GM13977 (cell line): ENCODE measurements around the gene MGA.

Experiments
- DNase-seq: peaks from one replicate; pipeline ENCODE4 v3.0.0; 2012; ENCODE audit warnings: low spot score
- in situ Hi-C: fragments of 300-500 bp; cut with MboI; formaldehyde crosslinking; loops from one replicate; pipeline ENCODE4 v1.12.0; 2022; ENCODE audit warnings: low sequenced_read_pairs, low pct_unique_long_range_greater_than_20kb, mixed read lengths, inconsistent platforms; ENCODE audit not compliant: unreplicated experiment
- TF ChIP-seq, protein P1 (sequence below): IDR thresholded peaks from 2 replicates; pipeline ENCODE4 v1.5.1; 2012; ENCODE audit warnings: mild to moderate bottlenecking, control low read depth; ENCODE audit not compliant: insufficient read depth; ENCODE audit errors: extremely low read depth, missing control alignments

Gene MGA

DNA sequence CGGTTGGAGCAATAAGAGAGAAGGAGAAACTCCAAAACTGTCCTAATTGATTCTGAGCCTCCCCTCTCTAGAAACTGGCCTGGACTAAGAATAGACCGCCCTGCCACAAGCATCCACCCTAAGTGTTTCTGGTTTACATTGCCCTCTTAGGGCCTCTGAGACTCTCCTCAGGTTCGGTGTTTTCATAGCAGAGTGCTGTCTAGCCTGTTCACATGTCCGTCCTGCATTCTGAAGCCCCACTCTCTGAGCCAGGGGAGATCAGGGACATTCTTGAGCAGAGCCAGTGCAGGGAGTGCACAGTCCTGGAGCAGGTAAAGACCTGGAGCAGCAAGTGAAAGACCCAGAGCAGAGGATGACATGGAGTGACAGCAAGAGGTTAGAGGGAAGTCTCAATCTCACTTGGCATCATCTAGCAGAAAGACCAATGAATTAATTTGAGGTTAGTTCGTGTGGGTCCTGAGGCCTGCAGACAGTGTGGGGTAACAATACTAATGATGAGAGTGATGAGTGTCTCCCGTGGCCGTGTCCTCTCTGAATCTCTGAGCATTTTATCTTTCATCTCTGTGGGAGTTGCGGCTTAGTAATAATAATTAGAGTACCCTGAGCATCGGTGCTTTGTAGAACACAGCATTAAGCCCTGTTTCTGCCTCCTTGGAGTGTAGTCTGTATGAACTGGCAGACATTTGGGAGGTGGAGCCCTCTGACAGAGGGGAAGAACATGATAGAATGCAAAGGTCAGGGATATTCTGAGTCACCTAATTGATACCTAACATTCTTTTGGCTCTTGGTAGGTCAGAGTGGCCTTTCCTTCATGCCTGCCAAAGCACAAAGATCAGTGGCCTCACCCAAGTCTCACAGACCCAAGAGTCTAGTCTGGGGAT, 138.6 kb downstream of the MGA start:
- in situ Hi-C loops: no loop called here
- DNase-seq: peak; percentile 30
- TF ChIP-seq, protein P1, sequence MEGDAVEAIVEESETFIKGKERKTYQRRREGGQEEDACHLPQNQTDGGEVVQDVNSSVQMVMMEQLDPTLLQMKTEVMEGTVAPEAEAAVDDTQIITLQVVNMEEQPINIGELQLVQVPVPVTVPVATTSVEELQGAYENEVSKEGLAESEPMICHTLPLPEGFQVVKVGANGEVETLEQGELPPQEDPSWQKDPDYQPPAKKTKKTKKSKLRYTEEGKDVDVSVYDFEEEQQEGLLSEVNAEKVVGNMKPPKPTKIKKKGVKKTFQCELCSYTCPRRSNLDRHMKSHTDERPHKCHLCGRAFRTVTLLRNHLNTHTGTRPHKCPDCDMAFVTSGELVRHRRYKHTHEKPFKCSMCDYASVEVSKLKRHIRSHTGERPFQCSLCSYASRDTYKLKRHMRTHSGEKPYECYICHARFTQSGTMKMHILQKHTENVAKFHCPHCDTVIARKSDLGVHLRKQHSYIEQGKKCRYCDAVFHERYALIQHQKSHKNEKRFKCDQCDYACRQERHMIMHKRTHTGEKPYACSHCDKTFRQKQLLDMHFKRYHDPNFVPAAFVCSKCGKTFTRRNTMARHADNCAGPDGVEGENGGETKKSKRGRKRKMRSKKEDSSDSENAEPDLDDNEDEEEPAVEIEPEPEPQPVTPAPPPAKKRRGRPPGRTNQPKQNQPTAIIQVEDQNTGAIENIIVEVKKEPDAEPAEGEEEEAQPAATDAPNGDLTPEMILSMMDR: no peak

DNA sequence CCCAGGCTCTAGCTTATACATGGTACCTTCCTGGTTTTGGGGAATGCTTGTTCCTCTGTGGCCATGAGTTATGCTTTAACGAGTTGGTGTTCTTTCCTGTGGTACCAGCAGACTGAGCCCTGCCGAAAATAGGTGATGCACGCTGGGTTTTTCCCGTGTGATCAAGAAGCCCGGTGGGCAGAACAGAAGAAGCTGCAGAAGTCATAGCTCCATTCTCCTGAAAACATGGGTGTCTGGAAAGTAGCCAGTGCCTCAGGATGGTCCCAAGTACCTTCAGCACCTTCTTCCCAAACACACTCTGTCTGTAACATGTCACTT, 139.2 kb downstream of the MGA start:
- TF ChIP-seq, protein P1: no peak
- peak; percentile 36 for DNase-seq
- in situ Hi-C loops: no loop called here

DNA sequence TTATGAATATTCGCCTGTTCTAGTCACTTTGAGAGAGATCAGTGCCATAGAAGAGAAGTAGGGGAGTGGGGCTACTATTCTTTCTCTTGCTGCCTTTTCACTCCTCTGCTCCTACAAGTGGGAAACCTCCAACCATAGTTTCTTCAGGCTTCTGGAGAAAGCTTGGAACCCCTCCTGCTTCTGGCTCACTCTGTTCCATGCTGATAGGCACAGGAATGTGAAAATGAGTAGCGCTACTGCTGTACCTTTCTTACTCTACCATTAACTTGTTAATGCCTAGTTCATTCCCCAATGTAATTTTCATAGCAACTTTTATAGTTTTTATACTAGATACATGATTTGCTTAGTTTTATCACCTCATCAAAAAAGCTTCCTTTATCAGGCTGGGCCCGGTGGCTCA, 141.0 kb downstream of the MGA start:
- in situ Hi-C loops: no loop called here
- TF ChIP-seq, protein P1: no peak
- no peak for DNase-seq

DNA sequence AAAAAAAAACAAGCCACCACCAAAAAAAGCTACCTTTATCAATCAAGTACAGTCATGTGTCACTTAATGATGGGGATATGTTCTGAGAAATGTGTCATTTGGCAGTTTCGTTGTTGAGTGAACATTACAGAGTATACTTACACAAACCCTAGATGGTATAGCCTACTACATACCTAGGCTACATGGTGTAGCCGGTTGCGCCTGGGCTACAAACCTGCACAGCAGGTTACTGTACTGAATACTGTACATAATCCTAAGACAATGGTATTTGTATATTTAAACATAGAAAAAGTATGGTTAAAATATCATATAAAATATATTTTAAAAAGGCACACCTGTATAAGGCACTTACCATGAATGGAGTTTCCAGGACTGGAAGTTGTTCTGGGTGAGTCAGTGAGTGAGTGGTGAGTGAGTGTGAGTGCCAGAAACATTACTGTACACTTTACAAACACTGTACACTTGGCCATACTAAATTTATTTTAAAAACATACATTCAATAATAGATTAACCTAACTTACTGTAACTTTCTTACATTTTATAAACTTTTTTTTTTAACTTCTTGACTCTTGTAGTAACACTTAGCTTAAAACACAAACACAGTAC, 141.7 kb downstream of the MGA start:
- in situ Hi-C loops: no loop called here
- TF ChIP-seq, protein P1: no peak
- DNase-seq: no peak

DNA sequence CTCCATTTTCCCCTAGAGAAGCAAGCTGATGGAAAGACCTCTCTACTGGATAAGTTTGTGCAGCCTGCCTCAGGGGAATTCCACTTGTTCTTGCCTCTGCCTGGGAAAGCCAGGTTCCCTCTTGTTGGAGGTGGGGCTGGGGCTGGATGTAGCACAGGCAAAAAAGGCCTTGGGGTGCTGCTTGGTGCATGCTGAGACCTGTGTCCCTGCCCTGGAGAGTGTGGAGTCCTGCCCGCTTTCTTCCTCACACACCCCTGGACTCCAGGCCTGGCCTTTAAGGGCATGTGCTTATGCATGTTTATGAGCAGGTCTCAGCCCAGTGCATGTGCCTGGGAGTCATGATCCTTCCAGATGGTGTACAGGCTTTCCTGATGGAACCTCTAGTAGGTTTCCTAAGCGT, 144.2 kb downstream of the MGA start:
- in situ Hi-C loops: no loop called here
- no peak for DNase-seq
- TF ChIP-seq, protein P1: no peak

DNA sequence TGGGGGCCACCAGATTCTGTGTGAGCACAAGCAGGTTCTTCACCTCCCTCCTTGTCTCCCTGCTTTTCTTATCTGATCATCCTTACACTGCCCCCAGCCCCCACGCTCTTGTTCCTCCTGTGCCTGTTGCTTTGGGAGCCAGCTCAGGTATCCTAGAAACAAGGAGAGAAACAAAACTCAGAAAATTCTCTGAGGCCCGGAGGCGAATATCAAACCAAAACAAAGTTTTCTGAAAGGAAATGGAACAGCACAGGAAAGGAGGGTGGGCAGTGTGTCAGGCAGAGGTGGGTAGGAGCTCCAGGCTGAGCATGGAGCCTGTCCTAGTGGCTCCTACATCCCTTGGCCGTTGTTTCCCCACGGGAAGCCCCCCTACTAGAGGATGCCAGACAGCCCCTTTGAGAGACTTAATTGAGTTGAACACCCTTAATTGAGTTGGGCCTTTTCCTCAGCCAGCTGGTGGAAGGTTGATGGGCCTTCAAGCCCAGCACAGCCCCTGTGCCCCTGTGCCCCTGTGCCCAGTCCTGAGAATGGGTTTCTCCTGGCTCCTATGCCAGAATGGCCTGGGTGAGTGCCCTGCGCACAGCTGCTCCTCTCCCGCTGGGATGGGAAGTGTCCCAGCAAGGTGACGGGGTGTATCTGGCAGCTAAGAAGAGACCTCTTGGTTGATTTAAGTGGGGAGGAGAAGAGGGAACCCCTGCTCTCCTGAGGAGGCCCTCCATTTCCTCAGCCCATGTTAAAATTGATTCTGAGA, 144.9 kb downstream of the MGA start:
- DNase-seq: no peak
- in situ Hi-C loops: no loop called here
- TF ChIP-seq, protein P1: no peak
